Left renal pelvis (tissue), 4 donors: Measurements from ENCODE around the gene BLOC1S6. TPM values are rescaled to one million over a fixed set of nuclear protein-coding genes. Genes with fewer than 3 reads are reported as not detected.

Experiments used
- polyA plus RNA-seq, 4 donors: library from polyadenylated mRNA; unstranded; fragments of 120-200 nt; gene quantifications; one replicate each; pipeline ENCODE4 v1.2.1, GENCODE V29; 2013; ENCODE audit not compliant: insufficient read length in 4 of 4

The BLOC1S6 gene
- polyA plus RNA-seq, 4 donors: 48.4 to 57.4 (median 50.3) TPM

Other genes with a start within 250 kb of the BLOC1S6 start
- 100 to 1,000 TPM in 3 of 4 donors, 10 to 100 TPM in 1; 19.9 to 256 (median 191) TPM for gene GATM, start 208.8 kb upstream of the BLOC1S6 start, polyA plus RNA-seq
- gene SLC30A4, start 64.6 kb upstream of the BLOC1S6 start, polyA plus RNA-seq: 10 to 100 TPM in 1 of 4 donors, 1 to 10 TPM in 3; 8.6 to 12.4 (median 8.7) TPM
- 10 to 100 TPM; 11.3 to 25.2 (median 23.6) TPM for gene SQOR, start 47.6 kb downstream of the BLOC1S6 start, polyA plus RNA-seq